ENCODE measurements around the gene CHCHD1. TPM values are rescaled to one million over a fixed set of nuclear protein-coding genes. Genes with fewer than 3 reads are reported as not detected.

The CHCHD1 gene
- total RNA-seq, 1 experiment from 2014 or later: 19.5 TPM

GRCh38 chr10:73761781-73762180 lies 20.1 kb upstream of the CHCHD1 start:
- DNase-seq (ENCODE audit: unreplicated experiment): no peak
- no peak for TF ChIP-seq CTCF (IDR thresholded peaks at IDR 0.05; ENCODE audit: unreplicated experiment)
- peaks cover 23% of the 10 kb centered on the region for H3K4me1 Mint-ChIP-seq (ENCODE audit: insufficient read depth, unreplicated experiment)
- H3K4me3 Mint-ChIP-seq (ENCODE audit: unreplicated experiment): no peak overlapping the region
- intact Hi-C loops (cut with micrococcal nuclease): no loop called here
- no peaks in the 10 kb centered on the region for H3K9me3 Mint-ChIP-seq (ENCODE audit: unreplicated experiment)
- POLR2A ChIA-PET: interaction anchor here (0.7 to 2.9 kb wide), 3 partner anchors 9 to 18 kb away, joined by 3 to 28 read pairs (median 23); partner anchors contain the start of gene SEC24C
- H3K27ac Mint-ChIP-seq (ENCODE audit: low read depth, unreplicated experiment): peak overlapping the region; percentile 8
- peaks cover 85% of the 10 kb centered on the region for H3K36me3 Mint-ChIP-seq (ENCODE audit: insufficient read depth, unreplicated experiment)
- no peaks in the 10 kb centered on the region for H3K27me3 Mint-ChIP-seq (ENCODE audit: insufficient read depth, unreplicated experiment)
- no TSS peak for BruUV-seq (replicated peaks)
- CTCF ChIA-PET: no interaction called here

- no peak for TF ChIP-seq CTCF (IDR thresholded peaks at IDR 0.05; ENCODE audit: unreplicated experiment)
- H3K4me1 Mint-ChIP-seq (ENCODE audit: insufficient read depth, unreplicated experiment): peaks cover 23% of the 10 kb centered on the region
- peaks cover 79% of the 10 kb centered on the region for H3K36me3 Mint-ChIP-seq (ENCODE audit: insufficient read depth, unreplicated experiment)
- intact Hi-C loops (cut with micrococcal nuclease): no loop called here
- BruUV-seq (replicated peaks): no TSS peak
- peak overlapping the region; percentile 3 for H3K4me3 Mint-ChIP-seq (ENCODE audit: unreplicated experiment)
- peak overlapping the region; percentile 8 for H3K27ac Mint-ChIP-seq (ENCODE audit: low read depth, unreplicated experiment)
- no peaks in the 10 kb centered on the region for H3K9me3 Mint-ChIP-seq (ENCODE audit: unreplicated experiment)
- peak; percentile 36 for DNase-seq (ENCODE audit: unreplicated experiment)
- ChIA-PET POLR2A (interaction anchor here (0.8 to 2.9 kb wide), 4 partner anchors 10 to 271 kb away, joined by 3 to 28 read pairs (median 13); partner anchors contain the start of genes CHCHD1 and SEC24C), CTCF (interaction anchor here (0.6 to 1.1 kb wide), 3 partner anchors 9 to 195 kb away, joined by 3 read pairs; a partner anchor contains a TSS)
- no peaks in the 10 kb centered on the region for H3K27me3 Mint-ChIP-seq (ENCODE audit: insufficient read depth, unreplicated experiment)
These were observed 18.9 kb upstream of the CHCHD1 start for GRCh38 chr10:73762915-73763314.

- Mint-ChIP-seq H3K9me3 (ENCODE audit: unreplicated experiment) (no peaks in the 10 kb centered on the region), H3K27ac (ENCODE audit: low read depth, unreplicated experiment) (peak overlapping the region; percentile 8), H3K4me3 (ENCODE audit: unreplicated experiment) (no peak overlapping the region), H3K27me3 (ENCODE audit: insufficient read depth, unreplicated experiment) (no peaks in the 10 kb centered on the region), H3K4me1 (ENCODE audit: insufficient read depth, unreplicated experiment) (peaks cover 23% of the 10 kb centered on the region), H3K36me3 (ENCODE audit: insufficient read depth, unreplicated experiment) (peaks cover 79% of the 10 kb centered on the region)
- ChIA-PET CTCF (no interaction called here), POLR2A (interaction anchor here (0.7 to 2.9 kb wide), 4 partner anchors 9 to 436 kb away, joined by 3 to 28 read pairs (median 14); partner anchors contain the start of genes CHCHD1 and SEC24C)
- no peak for DNase-seq (ENCODE audit: unreplicated experiment)
- TF ChIP-seq CTCF (IDR thresholded peaks at IDR 0.05; ENCODE audit: unreplicated experiment): no peak
- intact Hi-C loops (cut with micrococcal nuclease): no loop called here
- BruUV-seq (replicated peaks): no TSS peak
These were observed 18.5 kb upstream of the CHCHD1 start for GRCh38 chr10:73763343-73763742.

GRCh38 chr10:73765066-73765465 lies 16.8 kb upstream of the CHCHD1 start:
- ChIA-PET POLR2A (no interaction called here), CTCF (interaction anchor here (0.6 to 1.2 kb wide), 3 partner anchors 9 to 21 kb away, joined by 3 to 5 read pairs (median 3); no protein-coding TSS in a partner anchor)
- Mint-ChIP-seq H3K4me1 (ENCODE audit: insufficient read depth, unreplicated experiment) (peaks cover 23% of the 10 kb centered on the region), H3K36me3 (ENCODE audit: insufficient read depth, unreplicated experiment) (peaks cover 81% of the 10 kb centered on the region), H3K27me3 (ENCODE audit: insufficient read depth, unreplicated experiment) (no peaks in the 10 kb centered on the region), H3K4me3 (ENCODE audit: unreplicated experiment) (no peak overlapping the region), H3K9me3 (ENCODE audit: unreplicated experiment) (no peaks in the 10 kb centered on the region), H3K27ac (ENCODE audit: low read depth, unreplicated experiment) (no peak overlapping the region)
- no peak for DNase-seq (ENCODE audit: unreplicated experiment)
- BruUV-seq (replicated peaks): no TSS peak
- intact Hi-C loops (cut with micrococcal nuclease): no loop called here
- TF ChIP-seq CTCF (IDR thresholded peaks at IDR 0.05; ENCODE audit: unreplicated experiment): no peak
